Measurements from ENCODE around the gene PLA2G15. TPM values are rescaled to one million over a fixed set of nuclear protein-coding genes. Genes with fewer than 3 reads are reported as not detected.

PLA2G15 gene
- total RNA-seq, 4 donors from 2014 or later, result 10.4 to 22.0 (median 15.3) TPM

DNA sequence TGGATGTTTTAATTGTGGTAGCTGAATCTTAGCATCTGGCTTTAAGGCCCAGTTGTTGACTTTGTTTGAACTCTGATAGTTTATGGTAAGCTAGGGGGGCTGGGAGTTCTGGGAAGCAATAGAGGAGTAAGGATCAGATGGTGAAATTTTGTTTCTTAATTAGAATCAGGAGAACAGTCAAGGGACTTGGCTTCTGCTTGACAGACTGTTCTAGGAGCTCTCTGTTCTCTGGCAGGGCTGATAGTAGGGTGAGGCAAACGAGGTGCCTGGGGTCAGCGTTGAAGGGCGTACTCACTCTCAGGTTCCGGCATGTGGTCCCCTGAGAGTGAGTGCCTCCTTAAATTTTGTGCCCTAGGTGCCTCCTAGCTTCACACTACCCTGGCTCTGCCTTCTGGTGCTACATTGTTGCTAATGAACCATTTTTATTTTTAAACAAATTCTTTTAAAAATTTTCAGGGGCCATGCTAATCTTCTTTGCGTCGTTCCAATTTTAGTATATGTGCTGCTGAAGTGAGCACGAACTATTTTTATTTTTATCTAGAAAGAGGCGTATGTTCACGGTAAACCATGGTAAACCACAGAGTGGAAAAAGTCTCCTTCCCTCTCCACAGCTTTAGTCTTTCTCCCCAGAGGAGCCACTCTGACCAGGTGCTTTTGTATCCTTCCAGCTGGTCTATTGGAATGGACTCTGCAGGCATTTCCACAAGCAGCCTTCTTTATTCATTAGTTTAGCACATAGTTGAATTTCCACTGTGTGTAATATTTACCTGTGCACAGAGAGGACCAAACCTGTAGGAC is 38.8 kb downstream of the PLA2G15 start:
- TF ChIP-seq POLR2A (IDR thresholded peaks at IDR 0.05; ENCODE audit: low read depth) (no peak), POLR2AphosphoS5 (IDR thresholded peaks at IDR 0.05) (no peak), EP300 (IDR thresholded peaks at IDR 0.05) (no peak)
- TF ChIP-seq, protein P1, sequence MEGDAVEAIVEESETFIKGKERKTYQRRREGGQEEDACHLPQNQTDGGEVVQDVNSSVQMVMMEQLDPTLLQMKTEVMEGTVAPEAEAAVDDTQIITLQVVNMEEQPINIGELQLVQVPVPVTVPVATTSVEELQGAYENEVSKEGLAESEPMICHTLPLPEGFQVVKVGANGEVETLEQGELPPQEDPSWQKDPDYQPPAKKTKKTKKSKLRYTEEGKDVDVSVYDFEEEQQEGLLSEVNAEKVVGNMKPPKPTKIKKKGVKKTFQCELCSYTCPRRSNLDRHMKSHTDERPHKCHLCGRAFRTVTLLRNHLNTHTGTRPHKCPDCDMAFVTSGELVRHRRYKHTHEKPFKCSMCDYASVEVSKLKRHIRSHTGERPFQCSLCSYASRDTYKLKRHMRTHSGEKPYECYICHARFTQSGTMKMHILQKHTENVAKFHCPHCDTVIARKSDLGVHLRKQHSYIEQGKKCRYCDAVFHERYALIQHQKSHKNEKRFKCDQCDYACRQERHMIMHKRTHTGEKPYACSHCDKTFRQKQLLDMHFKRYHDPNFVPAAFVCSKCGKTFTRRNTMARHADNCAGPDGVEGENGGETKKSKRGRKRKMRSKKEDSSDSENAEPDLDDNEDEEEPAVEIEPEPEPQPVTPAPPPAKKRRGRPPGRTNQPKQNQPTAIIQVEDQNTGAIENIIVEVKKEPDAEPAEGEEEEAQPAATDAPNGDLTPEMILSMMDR (IDR thresholded peaks at IDR 0.05), result no peak
- no peak overlapping the region for H3K4me3 ChIP-seq
- H3K36me3 ChIP-seq, result peaks cover 0 to 58% (median 32%) of the 10 kb centered on the region in 4 donors
- DNase-seq (ENCODE audit: extremely low spot score), result no peak
- peaks cover 58 to 71% (median 64%) of the 10 kb centered on the region in 4 donors for H3K4me1 ChIP-seq
- H3K9me3 ChIP-seq, result no peaks in the 10 kb centered on the region
- intact Hi-C loops (cut with DNase I), result no loop called here
- no peaks in the 10 kb centered on the region for H3K27me3 ChIP-seq
- peak overlapping the region; percentile 14 to 57 (median 34) for H3K27ac ChIP-seq (replicated peaks in 1 of 4)
- 76% methylated on average over 9 of the region's 9 CpGs for WGBS

DNA sequence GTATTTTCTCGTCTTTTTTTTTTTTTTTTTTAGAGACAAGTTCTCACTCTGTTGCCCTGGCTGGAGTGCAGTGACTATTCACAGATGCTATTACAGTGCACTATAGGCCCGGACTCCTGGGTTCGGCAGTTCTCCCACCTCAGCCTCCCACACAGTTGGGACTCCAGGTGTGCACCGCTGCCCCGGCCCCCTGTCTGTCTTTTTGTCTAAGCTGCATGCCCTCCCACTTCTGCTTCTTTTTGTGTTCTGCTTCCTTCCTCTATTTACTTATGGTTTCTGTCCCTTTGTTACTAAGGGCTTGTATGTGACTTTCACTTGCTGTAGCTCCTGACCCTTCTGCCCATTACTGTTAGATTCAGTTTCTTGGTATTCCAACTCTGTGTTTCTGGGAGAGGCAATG is 39.7 kb downstream of the PLA2G15 start:
- peaks cover 66 to 77% (median 72%) of the 10 kb centered on the region in 4 donors for H3K4me1 ChIP-seq
- intact Hi-C loops (cut with DNase I), result no loop called here
- peaks cover 0 to 56% (median 32%) of the 10 kb centered on the region in 4 donors for H3K36me3 ChIP-seq

DNA sequence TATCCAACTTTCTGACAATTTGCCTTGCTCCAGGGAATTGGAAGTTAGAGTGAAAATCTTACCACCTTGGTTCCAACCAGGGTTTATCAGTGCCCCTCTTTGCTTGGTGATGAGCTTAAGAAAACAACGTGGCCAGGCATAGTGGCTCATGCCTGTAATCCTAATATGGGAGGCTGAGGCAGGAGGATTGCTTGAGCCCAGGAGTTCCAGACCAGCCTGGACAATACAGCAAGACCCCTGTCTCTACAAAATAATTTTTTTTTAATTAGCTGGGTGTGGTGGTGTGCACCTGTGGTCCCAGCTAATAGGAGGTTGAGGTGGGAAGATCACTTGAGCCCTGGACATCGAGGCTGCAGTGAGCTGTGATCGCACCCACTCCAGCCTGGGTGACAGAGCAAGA is 40.5 kb downstream of the PLA2G15 start:
- DNase-seq (ENCODE audit: extremely low spot score), result no peak
- H3K27ac ChIP-seq (replicated peaks in 1 of 4), result peak overlapping the region; percentile 7 to 40 (median 29)
- 92% methylated on average over 3 of the region's 3 CpGs for WGBS
- H3K27me3 ChIP-seq, result no peaks in the 10 kb centered on the region
- H3K9me3 ChIP-seq, result no peaks in the 10 kb centered on the region
- H3K4me3 ChIP-seq, result no peak overlapping the region
- peaks cover 3 to 61% (median 35%) of the 10 kb centered on the region in 4 donors for H3K36me3 ChIP-seq
- intact Hi-C loops (cut with DNase I), result no loop called here
- TF ChIP-seq, protein P1 (IDR thresholded peaks at IDR 0.05), result no peak
- TF ChIP-seq POLR2A (IDR thresholded peaks at IDR 0.05; ENCODE audit: low read depth), result no peak
- TF ChIP-seq EP300 (IDR thresholded peaks at IDR 0.05), result no peak
- TF ChIP-seq POLR2AphosphoS5 (IDR thresholded peaks at IDR 0.05), result no peak
- H3K4me1 ChIP-seq, result peaks cover 66 to 77% (median 75%) of the 10 kb centered on the region in 4 donors

More for the DNA sequence above, 39.7 kb downstream of the PLA2G15 start:
- Histone ChIP-seq H3K27ac (replicated peaks in 1 of 4) (peak overlapping the region; percentile 7 to 40 (median 29)), H3K27me3 (no peaks in the 10 kb centered on the region), H3K4me3 (no peak overlapping the region), H3K9me3 (no peaks in the 10 kb centered on the region)
- no peak for DNase-seq (ENCODE audit: extremely low spot score)
- WGBS, result 78% methylated on average over 5 of the region's 5 CpGs
- TF ChIP-seq POLR2AphosphoS5 (IDR thresholded peaks at IDR 0.05), result no peak
- no peak for TF ChIP-seq POLR2A (IDR thresholded peaks at IDR 0.05; ENCODE audit: low read depth)
- TF ChIP-seq, protein P1 (IDR thresholded peaks at IDR 0.05), result no peak
- no peak for TF ChIP-seq EP300 (IDR thresholded peaks at IDR 0.05)

DNA sequence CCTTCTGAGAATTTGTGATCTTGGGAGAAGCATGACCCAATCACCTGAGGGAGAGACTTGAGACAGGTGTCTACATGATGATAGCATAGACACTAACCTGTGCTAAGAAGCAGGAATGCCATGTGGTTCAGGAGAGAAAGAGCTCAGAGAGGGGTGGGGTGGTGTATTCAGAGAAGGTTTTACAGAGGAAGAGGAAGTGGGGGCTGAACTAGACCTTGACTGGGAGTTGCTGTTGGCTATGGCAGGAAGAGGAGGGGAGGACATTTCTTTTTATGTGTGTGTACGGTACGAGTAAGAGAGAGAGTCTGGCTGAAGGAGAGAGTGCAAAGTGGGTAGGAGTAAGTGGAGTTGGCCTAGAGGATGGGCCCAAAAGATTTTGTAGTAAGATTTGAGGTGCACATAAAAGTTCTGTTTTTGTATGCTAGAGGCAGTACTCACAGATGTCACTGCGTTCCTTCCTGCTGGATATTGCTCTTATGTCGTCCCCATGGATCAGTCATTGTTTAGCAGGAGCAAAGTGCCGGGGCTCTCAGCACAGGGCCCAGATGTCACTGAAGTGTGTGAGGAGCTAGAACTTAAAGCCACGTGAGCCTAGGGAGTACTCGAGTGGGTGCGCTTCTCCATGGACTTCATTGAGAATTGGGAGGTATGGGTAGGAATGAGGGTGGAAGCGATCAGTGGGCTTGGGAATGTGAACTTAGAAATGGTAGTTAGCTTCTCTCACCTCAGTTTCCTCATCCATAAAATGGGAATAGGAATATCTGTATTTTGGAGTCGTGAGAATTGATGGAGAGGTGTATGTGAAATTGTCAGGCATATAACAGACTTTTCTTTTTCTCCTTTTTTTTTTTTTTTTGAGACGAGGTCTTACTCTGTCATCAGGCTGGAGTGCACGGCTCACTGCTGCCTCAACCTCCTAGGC is 41.2 kb downstream of the PLA2G15 start:
- DNase-seq (ENCODE audit: extremely low spot score), result no peak
- Histone ChIP-seq H3K4me3 (no peak overlapping the region), H3K27me3 (no peaks in the 10 kb centered on the region), H3K36me3 (peaks cover 7 to 65% (median 40%) of the 10 kb centered on the region in 4 donors), H3K4me1 (peaks cover 66 to 80% (median 74%) of the 10 kb centered on the region in 4 donors), H3K9me3 (no peaks in the 10 kb centered on the region), H3K27ac (replicated peaks in 1 of 4) (peak overlapping the region in 3 of 4 donors; percentile 20 to 62 (median 35))
- intact Hi-C loops (cut with DNase I), result no loop called here
- no peak for TF ChIP-seq POLR2AphosphoS5 (IDR thresholded peaks at IDR 0.05)
- TF ChIP-seq EP300 (IDR thresholded peaks at IDR 0.05), result no peak
- TF ChIP-seq, protein P1 (IDR thresholded peaks at IDR 0.05), result no peak
- no peak for TF ChIP-seq POLR2A (IDR thresholded peaks at IDR 0.05; ENCODE audit: low read depth)
- WGBS, result 81% methylated on average over 12 of the region's 12 CpGs

Measured in esophagus muscularis mucosa (tissue), 4 donors.